Amniotic epithelial cell (primary cell): ENCODE data around the gene APBA3.
A peak's percentile ranks its signal among the peaks of the same experiment; 100 is the strongest.

Source experiments
- DNase-seq: peaks from one replicate; pipeline ENCODE4 v3.0.0-alpha.2; 2010; ENCODE audit warnings: low read depth

The APBA3 gene

GRCh38 chr19:3716147-3716668 lies 45.3 kb downstream of the APBA3 start:
- no peak for DNase-seq

- DNase-seq = no peak
These were observed 48.6 kb downstream of the APBA3 start for GRCh38 chr19:3712663-3713611.

- DNase-seq = peak; percentile 46
These were observed 51.2 kb downstream of the APBA3 start for GRCh38 chr19:3710265-3710812.

GRCh38 chr19:3708207-3708931 lies 53.1 kb downstream of the APBA3 start, which contains the start of gene TJP3:
Gene TJP3 (plus strand): TSS chr19:3708384. CDS start chr19:3728433, 20,049 bp downstream.
- peak; percentile 47 for DNase-seq

- DNase-seq = no peak
These were observed 53.7 kb downstream of the APBA3 start for GRCh38 chr19:3707868-3708206.

GRCh38 chr19:3701200-3701599 lies 60.3 kb downstream of the APBA3 start:
- no peak for DNase-seq
